HepG2 (cell line): Measurements from ENCODE around the gene CAMTA1. TPM values are rescaled to one million over a fixed set of nuclear protein-coding genes. Genes with fewer than 3 reads are reported as not detected.

ENCODE experiments used
- ATAC-seq: fragments of 200-7000 bp; cut with Tn5 transposase; 3 replicates; pipeline ENCODE4 v1.9.1; 2020; ENCODE audit warnings: mild to moderate bottlenecking, moderate library complexity
- BruUV-seq: library from RNA; stranded (reverse); fragments of 400-500 nt; replicated peaks from 2 replicates; lab custom pipeline; 2021; lab: Mats Ljungman, UMichigan
- CTCF ChIA-PET: fragments of 300-600 bp; formaldehyde crosslinking; extraction: SDS; loops from one replicate; lab custom pipeline; 2021; ENCODE audit warnings: low total read pairs, inconsistent platforms, low intra/inter-chr PET ratio; lab: Yijun Ruan, JAX
- POLR2A ChIA-PET: fragments of 350-600 bp; sonication (Branson Sonifier 250); formaldehyde crosslinking; loops from one replicate; lab custom pipeline; 2020; ENCODE audit warnings: antibody characterized with exemption, inconsistent platforms; lab: Yijun Ruan, JAX
- DNase-seq: peaks from one replicate; pipeline ENCODE4 v3.0.0-alpha.2; 2015; ENCODE audit warnings: low spot score
- FAIRE-seq: peaks from 3 replicates; lab custom pipeline; 2011; peaks lifted over from hg19 to GRCh38; lab: Jason Lieb, UNC
- H2AFZ ChIP-seq: one replicate; pipeline ENCODE4 v1.6.1; 2011; ENCODE audit warnings: low read length, inconsistent platforms
- H3K27ac ChIP-seq: fragments of 300-600 bp; 3 replicates; pipeline ENCODE4 v1.8.0; 2011; ENCODE audit warnings: mixed run types, mild to moderate bottlenecking, mixed read lengths, low read length, inconsistent platforms; ENCODE audit not compliant: insufficient read depth; ENCODE audit errors: extremely low read length
- H3K27me3 ChIP-seq, 2 experiments: fragments of 200-600 bp in 1 of 2; 2 replicates in 1 of 2; 3 replicates in 1 of 2; pipeline versions ENCODE4 v1.6.0 to v1.8.0; 2011; ENCODE audit warnings: low read length in 2 of 2, mild to moderate bottlenecking in 2 of 2, moderate library complexity in 2 of 2, inconsistent platforms in 1 of 2; ENCODE audit not compliant: insufficient read depth in 2 of 2, control insufficient read depth in 1 of 2
- H3K36me3 ChIP-seq, 2 experiments: fragments of 200-600 bp in 1 of 2; replicated peaks in 1 of 2; 2 replicates in 1 of 2; 3 replicates in 1 of 2; pipeline versions ENCODE4 v1.5.1 to v1.8.0; 2011; ENCODE audit warnings: low read length in 2 of 2, inconsistent platforms in 1 of 2; ENCODE audit not compliant: insufficient read depth in 2 of 2, control insufficient read depth in 1 of 2
- H3K4me1 ChIP-seq: 2 replicates; pipeline ENCODE4 v1.5.1; 2012; ENCODE audit warnings: low read length, inconsistent platforms; ENCODE audit not compliant: insufficient read depth
- H3K4me2 ChIP-seq: 2 replicates; pipeline ENCODE4 v1.6.0; 2011; ENCODE audit warnings: low read depth, low read length, inconsistent platforms
- H3K4me3 ChIP-seq, 3 experiments: fragments of 200-600 bp in 1 of 3; sonication (generic), shearing (Covaris generic) in 1 of 3; replicated peaks in 1 of 3; 2 replicates each; pipeline ENCODE4 v1.5.1; 2011 to 2016; ENCODE audit warnings: low read length in 3 of 3, inconsistent platforms in 2 of 3, low read depth in 2 of 3, mild to moderate bottlenecking in 2 of 3, control low read depth in 1 of 3, mixed read lengths in 1 of 3; ENCODE audit not compliant: insufficient read depth in 1 of 3
- H3K79me2 ChIP-seq: one replicate; pipeline ENCODE4 v1.6.1; 2011; ENCODE audit warnings: low read length, inconsistent platforms; ENCODE audit not compliant: insufficient read depth
- H3K9ac ChIP-seq: 2 replicates; pipeline ENCODE4 v1.6.0; 2011; ENCODE audit warnings: mild to moderate bottlenecking, low read depth, low read length, inconsistent platforms; ENCODE audit not compliant: insufficient read depth
- H3K9me3 ChIP-seq: 2 replicates; pipeline ENCODE4 v1.5.1; 2012; ENCODE audit warnings: mild to moderate bottlenecking, low read length
- H4K20me1 ChIP-seq: 2 replicates; pipeline ENCODE4 v1.6.0; 2011; ENCODE audit warnings: inconsistent platforms, mild to moderate bottlenecking, low read length, moderate library complexity; ENCODE audit not compliant: insufficient read depth
- BCL6 ChIP-seq: IDR thresholded peaks from 2 replicates; pipeline ENCODE4 v1.6.1; 2016; ENCODE audit warnings: missing genetic modification reagents, missing compliant biosample characterization
- DNMT1 ChIP-seq: sonication (generic); formaldehyde crosslinking; IDR thresholded peaks from 2 replicates; pipeline ENCODE4 v1.5.1; 2020; ENCODE audit warnings: mild to moderate bottlenecking, missing genetic modification reagents
- FIP1L1 ChIP-seq: fragments of 200-400 bp; formaldehyde crosslinking; IDR thresholded peaks from 2 replicates; pipeline ENCODE4 v1.6.1; 2018; ENCODE audit warnings: low read depth, mild to moderate bottlenecking, low read length, moderate library complexity, borderline replicate concordance; ENCODE audit not compliant: insufficient read depth
- KLF6 ChIP-seq: IDR thresholded peaks from 2 replicates; pipeline ENCODE4 v1.8.0; 2016; ENCODE audit warnings: missing biosample characterization, missing genetic modification reagents
- RFXAP ChIP-seq: sonication (generic); formaldehyde crosslinking; IDR thresholded peaks from 2 replicates; pipeline ENCODE4 v1.4.0; 2020; ENCODE audit warnings: missing genetic modification reagents, borderline replicate concordance
- SIN3B ChIP-seq: fragments of 150-350 bp; IDR thresholded peaks from 2 replicates; pipeline ENCODE4 v1.6.1; 2014; ENCODE audit warnings: low read length
- SOX6 ChIP-seq, 2 experiments: fragments of 450-650 bp in 1 of 2; sonication (generic) in 1 of 2; formaldehyde crosslinking in 1 of 2; IDR thresholded peaks; 2 replicates each; pipeline versions ENCODE4 v1.4.0 to v1.6.1; 2017 to 2020; ENCODE audit warnings: antibody characterized with exemption in 1 of 2, mild to moderate bottlenecking in 1 of 2, missing genetic modification reagents in 1 of 2
- ZNF652 ChIP-seq: IDR thresholded peaks from 2 replicates; pipeline ENCODE4 v1.6.1; 2016; ENCODE audit warnings: low read depth, borderline replicate concordance
- ZNF83 ChIP-seq: sonication (generic); formaldehyde crosslinking; IDR thresholded peaks from 2 replicates; pipeline ENCODE4 v1.4.0; 2020; ENCODE audit warnings: missing genetic modification reagents, mild to moderate bottlenecking, borderline replicate concordance
- ZSCAN29 ChIP-seq: sonication (generic); formaldehyde crosslinking; conservative IDR thresholded peaks from 2 replicates; pipeline ENCODE4 v1.4.0; 2020; ENCODE audit warnings: mild to moderate bottlenecking, missing genetic modification reagents
- WGBS: methylation state at CpG from one replicate; pipeline ENCODE4 v1.1.6; 2017; ENCODE audit warnings: low lambda C conversion rate; 5-methylcytosine and 5-hydroxymethylcytosine counted together
- in situ Hi-C: cut with HindIII; loops from 2 replicates; pipeline ENCODE4 v1.10.0; 2017; ENCODE audit warnings: low pct_unique_long_range_greater_than_20kb; ENCODE audit not compliant: extremely low pct_ligation_motif_present
- intact Hi-C: fragments of 100-400 bp; cut with micrococcal nuclease; formaldehyde crosslinking; loops from one replicate; pipeline ENCODE4 v1.10.0; 2022; ENCODE audit not compliant: unreplicated experiment
- polyA plus RNA-seq, 8 experiments: library from polyadenylated mRNA; depleted of rRNA in 3 of 8; stranded (reverse) in 7 of 8; unstranded in 1 of 8; fragments of >200 nt; fragmentation: Illumina TruSeq in 4 of 8; extraction: Trizol in 4 of 8; gene quantifications; 2 replicates each; pipeline versions ENCODE4 v1.2.1 to v1.2.3, GENCODE V29; 2011 to 2016; ENCODE audit warnings: low read depth in 4 of 8, missing spikeins in 1 of 8, mixed read lengths in 1 of 8; ENCODE audit not compliant: insufficient read depth in 1 of 8
- total RNA-seq, 5 experiments: library from RNA; depleted of rRNA; stranded (reverse); fragments of >200 nt; fragmentation: Illumina TruSeq; extraction: Trizol; gene quantifications; 2 replicates each; pipeline ENCODE4 v1.2.3, GENCODE V29; 2016; ENCODE audit warnings: low read depth in 1 of 5
- TF ChIP-seq, protein P1 (sequence below): sonication (generic); formaldehyde crosslinking; IDR thresholded peaks from 2 replicates; pipeline ENCODE4 v1.9.0; 2021; ENCODE audit warnings: missing genetic modification reagents, mild to moderate bottlenecking, borderline replicate concordance
- TF ChIP-seq, protein P2 (sequence below): sonication (generic); formaldehyde crosslinking; conservative IDR thresholded peaks from 2 replicates; pipeline ENCODE4 v1.5.0; 2020; ENCODE audit warnings: missing genetic modification reagents
- TF ChIP-seq, protein P3 (sequence below): sonication (generic); formaldehyde crosslinking; IDR thresholded peaks from 2 replicates; pipeline ENCODE4; 2020; ENCODE audit warnings: missing genetic modification reagents, mild to moderate bottlenecking, borderline replicate concordance
- TF ChIP-seq, protein P4 (sequence below): sonication (generic); formaldehyde crosslinking; IDR thresholded peaks from 2 replicates; pipeline ENCODE4 v1.4.0; 2020; ENCODE audit warnings: low read depth, mild to moderate bottlenecking, missing genetic modification reagents
- TF ChIP-seq, protein P5 (sequence below): sonication (generic); formaldehyde crosslinking; IDR thresholded peaks from 2 replicates; pipeline ENCODE4 v1.4.0; 2020; ENCODE audit warnings: missing genetic modification reagents

Gene CAMTA1
- total and polyA plus RNA-seq, 2 of the 13 experiments (the other 11 are each of a cell fraction or from before 2014, with no cell fraction given): 25.0 to 36.4 TPM

DNA sequence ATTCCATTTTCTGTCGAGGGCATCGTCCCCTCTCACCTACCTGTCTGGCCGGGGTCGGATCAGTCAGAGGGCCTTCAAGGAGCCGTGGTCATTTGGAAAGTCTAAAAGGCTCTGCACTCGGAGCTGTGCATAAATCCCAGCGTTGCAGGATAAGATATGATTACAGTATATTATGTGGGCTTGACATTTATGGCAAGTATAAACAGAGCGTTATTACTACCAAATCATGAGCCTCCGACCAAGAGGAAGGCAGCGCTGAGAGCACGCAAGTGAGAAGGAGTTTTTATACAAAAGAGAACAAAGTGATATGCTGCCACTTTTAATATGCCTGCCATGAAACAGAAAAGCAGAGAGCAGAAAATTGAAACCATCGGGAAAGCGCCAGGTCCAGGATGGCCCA, 566.4 kb downstream of the CAMTA1 start (continued):
- TF ChIP-seq FIP1L1: no peak
- TF ChIP-seq, protein P1, sequence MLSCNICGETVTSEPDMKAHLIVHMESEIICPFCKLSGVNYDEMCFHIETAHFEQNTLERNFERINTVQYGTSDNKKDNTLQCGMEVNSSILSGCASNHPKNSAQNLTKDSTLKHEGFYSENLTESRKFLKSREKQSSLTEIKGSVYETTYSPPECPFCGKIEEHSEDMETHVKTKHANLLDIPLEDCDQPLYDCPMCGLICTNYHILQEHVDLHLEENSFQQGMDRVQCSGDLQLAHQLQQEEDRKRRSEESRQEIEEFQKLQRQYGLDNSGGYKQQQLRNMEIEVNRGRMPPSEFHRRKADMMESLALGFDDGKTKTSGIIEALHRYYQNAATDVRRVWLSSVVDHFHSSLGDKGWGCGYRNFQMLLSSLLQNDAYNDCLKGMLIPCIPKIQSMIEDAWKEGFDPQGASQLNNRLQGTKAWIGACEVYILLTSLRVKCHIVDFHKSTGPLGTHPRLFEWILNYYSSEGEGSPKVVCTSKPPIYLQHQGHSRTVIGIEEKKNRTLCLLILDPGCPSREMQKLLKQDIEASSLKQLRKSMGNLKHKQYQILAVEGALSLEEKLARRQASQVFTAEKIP: no peak
- TF ChIP-seq KLF6 (CRISPR knock-in tag): no peak
- TF ChIP-seq ZNF652: no peak

DNA sequence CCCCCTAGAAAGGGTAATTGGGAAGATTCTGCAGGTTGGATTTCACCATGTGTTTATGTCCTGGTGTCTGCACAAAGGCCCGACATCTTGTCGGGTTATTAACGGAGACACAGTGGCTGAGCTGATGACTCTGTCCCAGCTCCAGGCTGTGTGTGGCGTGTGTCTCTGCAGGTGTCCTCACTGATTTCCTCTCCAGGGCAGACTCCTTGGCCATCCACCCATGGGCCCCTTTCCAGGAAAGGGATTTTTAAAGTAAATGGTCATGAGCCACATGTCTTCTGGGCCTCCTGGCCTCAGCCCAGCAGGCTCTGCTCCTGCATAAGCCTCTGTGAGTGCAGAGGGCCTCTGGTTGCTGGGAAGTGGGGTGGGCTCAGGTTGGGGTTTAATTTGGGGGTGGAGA, 567.1 kb downstream of the CAMTA1 start:
- Histone ChIP-seq H3K9ac (no peak overlapping the region), H3K79me2 (no peaks in the 10 kb centered on the region), H3K9me3 (no peaks in the 10 kb centered on the region), H3K4me2 (no peak overlapping the region), H3K27me3 (peaks cover 5 to 28% of the 10 kb centered on the region in 2 experiments; a peak in 2 of 5 replicates), H3K36me3 (no peaks in the 10 kb centered on the region), H3K27ac (no peak overlapping the region), H3K4me3 (no peak overlapping the region), H2AFZ (no peak overlapping the region), H3K4me1 (no peaks in the 10 kb centered on the region), H4K20me1 (no peaks in the 10 kb centered on the region)
- DNase-seq (no peak), FAIRE-seq (no peak), ATAC-seq (no peak)
- in situ Hi-C loops: no loop called here
- ChIA-PET CTCF (no interaction called here), POLR2A (no interaction called here)
- no TSS peak for BruUV-seq
- intact Hi-C loops: no loop called here
- 48% methylated on average over 2 of the region's 4 CpGs for WGBS
- TF ChIP-seq, protein P2, sequence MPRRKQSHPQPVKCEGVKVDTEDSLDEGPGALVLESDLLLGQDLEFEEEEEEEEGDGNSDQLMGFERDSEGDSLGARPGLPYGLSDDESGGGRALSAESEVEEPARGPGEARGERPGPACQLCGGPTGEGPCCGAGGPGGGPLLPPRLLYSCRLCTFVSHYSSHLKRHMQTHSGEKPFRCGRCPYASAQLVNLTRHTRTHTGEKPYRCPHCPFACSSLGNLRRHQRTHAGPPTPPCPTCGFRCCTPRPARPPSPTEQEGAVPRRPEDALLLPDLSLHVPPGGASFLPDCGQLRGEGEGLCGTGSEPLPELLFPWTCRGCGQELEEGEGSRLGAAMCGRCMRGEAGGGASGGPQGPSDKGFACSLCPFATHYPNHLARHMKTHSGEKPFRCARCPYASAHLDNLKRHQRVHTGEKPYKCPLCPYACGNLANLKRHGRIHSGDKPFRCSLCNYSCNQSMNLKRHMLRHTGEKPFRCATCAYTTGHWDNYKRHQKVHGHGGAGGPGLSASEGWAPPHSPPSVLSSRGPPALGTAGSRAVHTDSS: no peak
- TF ChIP-seq BCL6: no peak
- TF ChIP-seq SOX6 (IDR thresholded peaks at IDR 0.05): no peak
- no peak for TF ChIP-seq SOX6 (CRISPR knock-in tag; IDR thresholded peaks at IDR 0.05)
- TF ChIP-seq ZNF83 (CRISPR knock-in tag): no peak
- TF ChIP-seq, protein P3, sequence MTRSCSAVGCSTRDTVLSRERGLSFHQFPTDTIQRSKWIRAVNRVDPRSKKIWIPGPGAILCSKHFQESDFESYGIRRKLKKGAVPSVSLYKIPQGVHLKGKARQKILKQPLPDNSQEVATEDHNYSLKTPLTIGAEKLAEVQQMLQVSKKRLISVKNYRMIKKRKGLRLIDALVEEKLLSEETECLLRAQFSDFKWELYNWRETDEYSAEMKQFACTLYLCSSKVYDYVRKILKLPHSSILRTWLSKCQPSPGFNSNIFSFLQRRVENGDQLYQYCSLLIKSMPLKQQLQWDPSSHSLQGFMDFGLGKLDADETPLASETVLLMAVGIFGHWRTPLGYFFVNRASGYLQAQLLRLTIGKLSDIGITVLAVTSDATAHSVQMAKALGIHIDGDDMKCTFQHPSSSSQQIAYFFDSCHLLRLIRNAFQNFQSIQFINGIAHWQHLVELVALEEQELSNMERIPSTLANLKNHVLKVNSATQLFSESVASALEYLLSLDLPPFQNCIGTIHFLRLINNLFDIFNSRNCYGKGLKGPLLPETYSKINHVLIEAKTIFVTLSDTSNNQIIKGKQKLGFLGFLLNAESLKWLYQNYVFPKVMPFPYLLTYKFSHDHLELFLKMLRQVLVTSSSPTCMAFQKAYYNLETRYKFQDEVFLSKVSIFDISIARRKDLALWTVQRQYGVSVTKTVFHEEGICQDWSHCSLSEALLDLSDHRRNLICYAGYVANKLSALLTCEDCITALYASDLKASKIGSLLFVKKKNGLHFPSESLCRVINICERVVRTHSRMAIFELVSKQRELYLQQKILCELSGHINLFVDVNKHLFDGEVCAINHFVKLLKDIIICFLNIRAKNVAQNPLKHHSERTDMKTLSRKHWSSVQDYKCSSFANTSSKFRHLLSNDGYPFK (CRISPR knock-in tag): no peak
- no peak for TF ChIP-seq ZSCAN29 (CRISPR knock-in tag)
- TF ChIP-seq DNMT1 (CRISPR knock-in tag): no peak
- TF ChIP-seq, protein P4, sequence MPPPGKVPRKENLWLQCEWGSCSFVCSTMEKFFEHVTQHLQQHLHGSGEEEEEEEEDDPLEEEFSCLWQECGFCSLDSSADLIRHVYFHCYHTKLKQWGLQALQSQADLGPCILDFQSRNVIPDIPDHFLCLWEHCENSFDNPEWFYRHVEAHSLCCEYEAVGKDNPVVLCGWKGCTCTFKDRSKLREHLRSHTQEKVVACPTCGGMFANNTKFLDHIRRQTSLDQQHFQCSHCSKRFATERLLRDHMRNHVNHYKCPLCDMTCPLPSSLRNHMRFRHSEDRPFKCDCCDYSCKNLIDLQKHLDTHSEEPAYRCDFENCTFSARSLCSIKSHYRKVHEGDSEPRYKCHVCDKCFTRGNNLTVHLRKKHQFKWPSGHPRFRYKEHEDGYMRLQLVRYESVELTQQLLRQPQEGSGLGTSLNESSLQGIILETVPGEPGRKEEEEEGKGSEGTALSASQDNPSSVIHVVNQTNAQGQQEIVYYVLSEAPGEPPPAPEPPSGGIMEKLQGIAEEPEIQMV (CRISPR knock-in tag): no peak
- no peak for TF ChIP-seq SIN3B
- no peak for TF ChIP-seq RFXAP (CRISPR knock-in tag)
- TF ChIP-seq, protein P5, sequence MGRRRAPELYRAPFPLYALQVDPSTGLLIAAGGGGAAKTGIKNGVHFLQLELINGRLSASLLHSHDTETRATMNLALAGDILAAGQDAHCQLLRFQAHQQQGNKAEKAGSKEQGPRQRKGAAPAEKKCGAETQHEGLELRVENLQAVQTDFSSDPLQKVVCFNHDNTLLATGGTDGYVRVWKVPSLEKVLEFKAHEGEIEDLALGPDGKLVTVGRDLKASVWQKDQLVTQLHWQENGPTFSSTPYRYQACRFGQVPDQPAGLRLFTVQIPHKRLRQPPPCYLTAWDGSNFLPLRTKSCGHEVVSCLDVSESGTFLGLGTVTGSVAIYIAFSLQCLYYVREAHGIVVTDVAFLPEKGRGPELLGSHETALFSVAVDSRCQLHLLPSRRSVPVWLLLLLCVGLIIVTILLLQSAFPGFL (CRISPR knock-in tag): no peak
